Smooth muscle cell (in vitro differentiated cells): Measurements from ENCODE around the gene RPRD1B. TPM values are rescaled to one million over a fixed set of nuclear protein-coding genes. Genes with fewer than 3 reads are reported as not detected.

Source experiments
- DNase-seq: peaks from one replicate; lab custom pipeline; 2025; ENCODE audit not compliant: unreplicated experiment; lab: John Stamatoyannopoulos, UW
- H2AFZ ChIP-seq: fragments of 200-600 bp; sonication (generic); 2 replicates; pipeline ENCODE4 v1.6.0; 2016; ENCODE audit warnings: antibody characterized with exemption, low read depth, mild to moderate bottlenecking
- H3F3A ChIP-seq: fragments of 200-600 bp; sonication (generic); 2 replicates; pipeline ENCODE4 v1.6.0; 2017; ENCODE audit warnings: antibody characterized with exemption, low read depth
- H3K27ac ChIP-seq: fragments of 200-600 bp; sonication (generic); 2 replicates; pipeline ENCODE4 v1.5.1; 2016; ENCODE audit warnings: low read depth, mild to moderate bottlenecking
- H3K27me3 ChIP-seq: fragments of 200-600 bp; sonication (generic); 2 replicates; pipeline ENCODE4 v1.6.1; 2016; ENCODE audit warnings: low read depth, mild to moderate bottlenecking
- H3K36me3 ChIP-seq: fragments of 200-600 bp; sonication (generic); 2 replicates; pipeline ENCODE4 v1.5.1; 2016; ENCODE audit warnings: low read depth
- H3K4me1 ChIP-seq: fragments of 200-600 bp; sonication (generic); 2 replicates; pipeline ENCODE4 v1.5.1; 2016; ENCODE audit warnings: low read depth
- H3K4me2 ChIP-seq: fragments of 200-600 bp; sonication (generic); 2 replicates; pipeline ENCODE4 v1.6.0; 2016; ENCODE audit warnings: mild to moderate bottlenecking
- H3K4me3 ChIP-seq: fragments of 200-600 bp; sonication (generic); 2 replicates; pipeline ENCODE4 v1.5.1; 2016; ENCODE audit warnings: mild to moderate bottlenecking
- H3K79me2 ChIP-seq: fragments of 200-600 bp; sonication (generic); 2 replicates; pipeline ENCODE4 v1.6.0; 2016; ENCODE audit warnings: low read depth, mild to moderate bottlenecking
- H3K9ac ChIP-seq: fragments of 200-600 bp; sonication (generic); 2 replicates; pipeline ENCODE4 v1.6.0; 2016; ENCODE audit warnings: low read depth
- H3K9me3 ChIP-seq: fragments of 200-600 bp; sonication (generic); replicated peaks from 2 replicates; pipeline ENCODE4 v1.5.1; 2016; ENCODE audit warnings: low read depth
- H4K20me1 ChIP-seq: fragments of 200-600 bp; sonication (generic); 2 replicates; pipeline ENCODE4 v1.6.0; 2016; ENCODE audit warnings: low read depth
- WGBS: methylation state at CpG from one replicate; pipeline ENCODE4 v1.1.7; 2016; ENCODE audit warnings: low lambda C conversion rate; 5-methylcytosine and 5-hydroxymethylcytosine counted together
- polyA plus RNA-seq: library from polyadenylated mRNA; unstranded; fragments of >200 nt; fragmentation: Nextera tagmentation; extraction: Ambion mirVana; gene quantifications from 2 replicates; pipeline ENCODE4 v1.2.1, GENCODE V29; 2016
- total RNA-seq: library from RNA; depleted of rRNA; stranded (reverse); fragments of >200 nt; gene quantifications from 2 replicates; pipeline ENCODE4 v1.2.3, GENCODE V29; 2014
- TF ChIP-seq, protein P1 (sequence below): fragments of 200-600 bp; sonication (generic); IDR thresholded peaks from 2 replicates; pipeline ENCODE4 v1.5.1; 2017; ENCODE audit warnings: borderline replicate concordance, mild to moderate bottlenecking, antibody characterized with exemption; ENCODE audit not compliant: insufficient read depth, poor library complexity, severe bottlenecking

RPRD1B gene
- total and polyA plus RNA-seq, 2 experiments from 2014 or later, result 13.5 to 59.1 TPM

DNA sequence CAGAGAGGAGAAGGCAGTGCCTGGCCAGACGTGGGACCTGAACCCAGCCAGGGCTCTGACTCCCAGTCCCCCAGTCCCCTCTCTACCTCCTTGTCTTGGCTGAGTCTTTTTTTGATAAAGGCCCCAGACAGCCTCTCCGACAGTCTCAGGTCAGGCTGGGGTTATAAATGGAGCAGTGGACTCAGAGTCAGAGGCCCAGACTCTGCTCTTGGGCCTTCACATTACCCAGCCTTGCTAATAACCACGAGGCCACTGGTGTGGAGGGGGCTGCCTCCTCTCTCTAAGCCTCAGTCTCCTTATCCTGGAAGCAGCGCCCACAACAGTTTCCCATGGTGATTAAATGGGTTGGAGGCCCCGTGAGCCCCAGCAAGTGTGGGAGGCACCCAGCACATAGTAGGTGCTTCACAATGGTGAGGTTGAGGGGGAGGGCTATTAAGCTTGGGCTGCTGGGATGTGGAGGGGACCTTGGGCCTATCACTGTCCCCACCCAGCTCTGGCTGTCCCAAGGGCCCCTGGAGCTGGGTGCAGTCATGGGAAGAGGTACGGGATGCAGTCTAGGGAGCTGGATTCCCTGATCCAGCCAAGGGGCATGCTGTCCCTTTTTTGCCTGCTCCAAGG, 95.8 kb downstream of the RPRD1B start:
- Histone ChIP-seq H3K9ac (no peak overlapping the region), H3K4me1 (no peaks in the 10 kb centered on the region), H3K4me3 (no peak overlapping the region), H3K9me3 (no peaks in the 10 kb centered on the region), H3K36me3 (no peaks in the 10 kb centered on the region), H4K20me1 (no peaks in the 10 kb centered on the region), H3F3A (peaks cover 16% of the 10 kb centered on the region), H3K4me2 (no peak overlapping the region), H3K27ac (no peak overlapping the region), H2AFZ (no peak overlapping the region), H3K27me3 (no peaks in the 10 kb centered on the region), H3K79me2 (no peaks in the 10 kb centered on the region)
- WGBS, result 86% methylated on average over 6 of the region's 6 CpGs
- TF ChIP-seq, protein P1, sequence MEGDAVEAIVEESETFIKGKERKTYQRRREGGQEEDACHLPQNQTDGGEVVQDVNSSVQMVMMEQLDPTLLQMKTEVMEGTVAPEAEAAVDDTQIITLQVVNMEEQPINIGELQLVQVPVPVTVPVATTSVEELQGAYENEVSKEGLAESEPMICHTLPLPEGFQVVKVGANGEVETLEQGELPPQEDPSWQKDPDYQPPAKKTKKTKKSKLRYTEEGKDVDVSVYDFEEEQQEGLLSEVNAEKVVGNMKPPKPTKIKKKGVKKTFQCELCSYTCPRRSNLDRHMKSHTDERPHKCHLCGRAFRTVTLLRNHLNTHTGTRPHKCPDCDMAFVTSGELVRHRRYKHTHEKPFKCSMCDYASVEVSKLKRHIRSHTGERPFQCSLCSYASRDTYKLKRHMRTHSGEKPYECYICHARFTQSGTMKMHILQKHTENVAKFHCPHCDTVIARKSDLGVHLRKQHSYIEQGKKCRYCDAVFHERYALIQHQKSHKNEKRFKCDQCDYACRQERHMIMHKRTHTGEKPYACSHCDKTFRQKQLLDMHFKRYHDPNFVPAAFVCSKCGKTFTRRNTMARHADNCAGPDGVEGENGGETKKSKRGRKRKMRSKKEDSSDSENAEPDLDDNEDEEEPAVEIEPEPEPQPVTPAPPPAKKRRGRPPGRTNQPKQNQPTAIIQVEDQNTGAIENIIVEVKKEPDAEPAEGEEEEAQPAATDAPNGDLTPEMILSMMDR, result no peak
- DNase-seq, result no peak

DNA sequence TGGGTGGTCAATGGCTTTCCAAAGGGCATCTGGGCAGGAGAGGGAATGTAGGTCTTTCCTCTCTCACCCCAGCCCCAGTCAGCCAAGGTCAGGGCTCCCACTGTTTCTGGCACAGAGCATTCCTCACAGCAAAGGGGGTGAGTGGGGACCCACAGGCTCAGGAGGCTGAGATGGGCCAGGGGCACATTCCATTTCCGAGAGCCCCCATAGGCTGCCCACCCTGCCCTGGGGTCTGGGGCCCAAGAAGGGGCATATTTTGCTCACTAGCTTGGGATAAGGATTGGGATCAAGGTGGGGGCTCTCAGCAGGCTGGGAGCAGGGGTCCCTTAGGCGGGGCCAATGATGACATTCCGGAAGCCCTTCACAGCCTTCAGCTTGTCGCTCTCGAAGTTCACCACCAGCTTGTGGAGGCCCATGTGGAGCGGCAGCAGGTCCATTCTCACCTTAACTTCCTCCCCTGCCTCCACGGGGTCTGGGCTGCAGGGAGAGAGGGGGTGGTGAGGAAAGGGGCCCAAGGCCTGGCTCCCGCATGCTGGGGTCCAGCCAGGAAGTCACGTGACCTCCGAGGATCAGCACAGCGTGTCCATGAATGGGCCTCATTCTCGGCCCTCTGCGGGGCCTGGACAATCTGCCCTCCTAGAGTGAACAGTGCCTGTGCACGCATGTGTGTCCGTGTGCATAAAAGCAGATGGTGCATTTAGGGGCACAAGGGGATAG, 96.5 kb downstream of the RPRD1B start:
- Histone ChIP-seq H4K20me1 (no peaks in the 10 kb centered on the region), H3K36me3 (no peaks in the 10 kb centered on the region), H3K27ac (no peak overlapping the region), H3K79me2 (no peaks in the 10 kb centered on the region), H3K4me1 (no peaks in the 10 kb centered on the region), H2AFZ (no peak overlapping the region), H3K27me3 (no peaks in the 10 kb centered on the region), H3F3A (peaks cover 16% of the 10 kb centered on the region), H3K9ac (no peak overlapping the region), H3K4me2 (no peak overlapping the region), H3K9me3 (no peaks in the 10 kb centered on the region), H3K4me3 (no peak overlapping the region)
- 93% methylated on average over 14 of the region's 15 CpGs for WGBS
- DNase-seq, result no peak
- TF ChIP-seq, protein P1, result no peak

DNA sequence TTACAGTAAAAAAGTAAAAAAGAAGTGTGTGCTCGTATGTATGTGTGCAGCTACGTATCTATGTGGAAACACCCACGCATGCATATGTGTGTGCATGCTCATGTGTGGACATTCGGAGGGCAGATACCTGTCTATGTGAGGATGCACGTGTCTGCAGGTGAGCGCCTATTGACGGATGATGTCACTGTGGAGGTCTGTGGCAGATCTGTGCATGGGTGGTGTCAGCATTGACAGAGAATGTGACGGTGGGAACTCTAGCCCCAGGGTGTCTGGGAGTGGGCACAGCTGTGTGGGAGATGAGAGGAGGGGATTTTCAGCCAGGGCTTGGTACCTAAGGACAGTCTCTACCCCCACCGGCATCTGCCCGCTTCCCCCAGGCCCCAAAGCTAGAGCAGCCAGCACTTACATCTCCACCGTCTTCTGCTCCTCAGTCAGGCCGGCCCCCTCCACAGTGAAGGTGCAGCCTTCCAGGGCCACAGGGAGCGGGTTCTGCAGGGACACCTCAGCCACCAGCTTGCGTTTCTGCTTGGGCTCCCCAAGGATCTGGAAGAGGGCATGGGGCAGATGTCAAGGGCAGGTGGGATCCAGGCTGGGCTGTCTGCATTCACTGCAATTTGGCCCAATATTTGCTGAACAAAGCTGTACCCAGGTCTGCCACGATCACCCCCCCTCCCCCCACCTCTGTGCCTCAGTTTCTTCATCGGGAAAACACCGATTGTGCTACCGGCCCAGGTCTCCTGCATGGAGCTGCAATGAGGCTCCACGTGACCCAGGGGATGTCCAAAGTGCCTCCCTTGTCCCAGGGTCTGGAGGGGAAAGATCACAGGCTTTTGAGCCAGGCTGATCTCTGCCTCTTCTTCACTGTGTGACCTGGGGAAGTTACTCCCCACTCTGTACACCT, 97.4 kb downstream of the RPRD1B start:
- Histone ChIP-seq H3K4me2 (no peak overlapping the region), H3K79me2 (no peaks in the 10 kb centered on the region), H3K27ac (no peak overlapping the region), H3F3A (peaks cover 16% of the 10 kb centered on the region), H3K4me3 (no peak overlapping the region), H3K4me1 (no peaks in the 10 kb centered on the region), H2AFZ (no peak overlapping the region), H3K9ac (no peak overlapping the region), H3K9me3 (no peaks in the 10 kb centered on the region), H4K20me1 (no peaks in the 10 kb centered on the region), H3K27me3 (no peaks in the 10 kb centered on the region), H3K36me3 (no peaks in the 10 kb centered on the region)
- WGBS, result 89% methylated on average over 19 of the region's 19 CpGs
- DNase-seq, result no peak
- TF ChIP-seq, protein P1, result no peak
